Testis (tissue), 2 donors: ENCODE results near the gene CDH12.
"Not testable (repeated sequence)": the region's sequence is repeated elsewhere in the genome, so short reads cannot be mapped to it uniquely, and the experiment has no call there.

Experiments
- POLR2A ChIP-seq: fragments of 450-650 bp; IDR thresholded peaks from one replicate; pipeline ENCODE4 v1.6.1; 2017; ENCODE audit warnings: antibody characterized with exemption, mild to moderate bottlenecking, moderate library complexity
- TF ChIP-seq, protein P1 (sequence below), 3 experiments: fragments of 450-650 bp in 2 of 3; fragments of 200-600 bp in 1 of 3; sonication (generic) in 1 of 3; IDR thresholded peaks; one replicate each; pipeline ENCODE4 v1.5.1; 2016 to 2019; ENCODE audit warnings: antibody characterized with exemption in 3 of 3, mild to moderate bottlenecking in 2 of 3, moderate library complexity in 1 of 3

DNA sequence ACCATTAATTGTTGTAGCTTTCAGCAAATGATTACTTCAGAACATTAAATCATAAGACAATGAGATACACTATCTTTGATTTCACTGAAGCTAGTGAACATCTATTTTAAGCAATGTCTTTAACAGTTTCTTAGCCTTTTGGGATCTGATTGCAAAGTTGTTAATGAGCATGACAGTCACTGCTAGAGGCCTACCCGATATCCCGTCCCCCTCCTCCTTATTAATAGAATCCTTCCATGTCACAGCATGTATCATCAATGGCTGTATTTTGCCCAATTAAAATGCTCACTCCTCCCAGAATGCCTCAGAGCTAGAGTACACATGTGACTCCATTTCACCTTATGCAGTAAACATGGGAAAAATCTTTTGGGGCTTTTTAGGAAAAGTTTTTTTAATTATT is 852.0 kb downstream of the CDH12 start:
- TF ChIP-seq, protein P1, sequence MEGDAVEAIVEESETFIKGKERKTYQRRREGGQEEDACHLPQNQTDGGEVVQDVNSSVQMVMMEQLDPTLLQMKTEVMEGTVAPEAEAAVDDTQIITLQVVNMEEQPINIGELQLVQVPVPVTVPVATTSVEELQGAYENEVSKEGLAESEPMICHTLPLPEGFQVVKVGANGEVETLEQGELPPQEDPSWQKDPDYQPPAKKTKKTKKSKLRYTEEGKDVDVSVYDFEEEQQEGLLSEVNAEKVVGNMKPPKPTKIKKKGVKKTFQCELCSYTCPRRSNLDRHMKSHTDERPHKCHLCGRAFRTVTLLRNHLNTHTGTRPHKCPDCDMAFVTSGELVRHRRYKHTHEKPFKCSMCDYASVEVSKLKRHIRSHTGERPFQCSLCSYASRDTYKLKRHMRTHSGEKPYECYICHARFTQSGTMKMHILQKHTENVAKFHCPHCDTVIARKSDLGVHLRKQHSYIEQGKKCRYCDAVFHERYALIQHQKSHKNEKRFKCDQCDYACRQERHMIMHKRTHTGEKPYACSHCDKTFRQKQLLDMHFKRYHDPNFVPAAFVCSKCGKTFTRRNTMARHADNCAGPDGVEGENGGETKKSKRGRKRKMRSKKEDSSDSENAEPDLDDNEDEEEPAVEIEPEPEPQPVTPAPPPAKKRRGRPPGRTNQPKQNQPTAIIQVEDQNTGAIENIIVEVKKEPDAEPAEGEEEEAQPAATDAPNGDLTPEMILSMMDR (IDR thresholded peaks at IDR 0.05), result not testable (repeated sequence)
- not testable (repeated sequence) for TF ChIP-seq POLR2A
